IPS-18c (cell line): ENCODE measurements around the gene DUSP7.

Experiments used
- H3K4me3 ChIP-seq: 2 replicates; pipeline ENCODE4 v1.7.0; 2013; ENCODE audit warnings: low read depth, mild to moderate bottlenecking, low read length, moderate library complexity; ENCODE audit not compliant: insufficient read depth
- H3K9me3 ChIP-seq: one replicate; pipeline ENCODE4 v1.6.1; 2013; ENCODE audit warnings: mild to moderate bottlenecking, low read length, moderate library complexity; ENCODE audit not compliant: control insufficient read depth, insufficient read depth

DUSP7 gene

GRCh38 chr3:52088445-52089367 lies 32.3 kb upstream of the DUSP7 start:
- H3K9me3 ChIP-seq = no peaks in the 10 kb centered on the region
- no peak overlapping the region for H3K4me3 ChIP-seq

DNA sequence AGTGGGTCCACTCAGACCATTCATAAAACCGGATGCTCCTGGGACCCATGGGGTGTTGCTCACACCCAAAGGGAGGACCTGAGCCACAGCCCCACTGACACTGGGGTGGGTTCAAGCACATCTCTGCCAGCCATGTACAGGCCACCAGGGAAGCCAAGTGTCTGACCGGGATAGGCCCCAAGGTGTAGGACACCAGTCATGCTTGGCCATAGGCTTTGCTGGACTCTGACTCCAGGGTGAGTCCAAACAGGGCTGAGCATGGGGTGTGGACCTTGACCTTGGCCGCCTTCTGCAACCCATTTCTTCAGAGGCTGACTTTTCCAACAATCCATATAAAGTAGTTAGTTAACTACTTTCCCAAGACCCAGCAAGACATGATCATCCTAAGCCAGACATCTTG lies 31.4 kb upstream of the DUSP7 start:
- Histone ChIP-seq H3K4me3 (no peak overlapping the region), H3K9me3 (no peaks in the 10 kb centered on the region)

- H3K4me3 ChIP-seq = no peak overlapping the region
- no peaks in the 10 kb centered on the region for H3K9me3 ChIP-seq
Observed at GRCh38 chr3:52086976-52087663, 30.7 kb upstream of the DUSP7 start.

DNA sequence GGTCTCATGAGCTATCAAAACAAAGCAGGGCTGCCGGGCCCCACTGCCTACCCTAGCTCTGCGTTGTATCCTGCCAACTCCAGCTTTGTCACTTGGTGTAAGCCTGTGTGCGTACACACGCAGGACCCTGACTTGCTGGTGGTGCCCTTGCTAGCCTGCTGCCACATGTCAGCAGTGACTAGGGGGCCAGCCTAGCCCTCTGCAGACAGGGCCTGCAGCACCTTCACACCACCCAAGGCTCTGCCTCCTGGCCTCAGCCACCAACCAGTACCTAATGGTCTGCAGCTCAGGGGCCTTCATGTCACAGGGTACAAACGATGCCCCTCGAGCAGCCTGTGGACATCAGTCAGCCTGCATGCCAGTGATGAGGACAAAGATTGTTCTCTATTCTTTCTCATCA lies 30.1 kb upstream of the DUSP7 start:
- Histone ChIP-seq H3K9me3 (no peaks in the 10 kb centered on the region), H3K4me3 (no peak overlapping the region)

GRCh38 chr3:52085681-52086282 lies 29.4 kb upstream of the DUSP7 start:
- no peak overlapping the region for H3K4me3 ChIP-seq
- H3K9me3 ChIP-seq = no peaks in the 10 kb centered on the region

- H3K4me3 ChIP-seq = no peak overlapping the region
- H3K9me3 ChIP-seq = no peaks in the 10 kb centered on the region
Observed at GRCh38 chr3:52084954-52085680, 28.7 kb upstream of the DUSP7 start.

GRCh38 chr3:52084216-52084945 lies 28.0 kb upstream of the DUSP7 start:
- no peak overlapping the region for H3K4me3 ChIP-seq
- no peaks in the 10 kb centered on the region for H3K9me3 ChIP-seq

GRCh38 chr3:52083556-52084087 lies 27.3 kb upstream of the DUSP7 start:
- no peak overlapping the region for H3K4me3 ChIP-seq

DNA sequence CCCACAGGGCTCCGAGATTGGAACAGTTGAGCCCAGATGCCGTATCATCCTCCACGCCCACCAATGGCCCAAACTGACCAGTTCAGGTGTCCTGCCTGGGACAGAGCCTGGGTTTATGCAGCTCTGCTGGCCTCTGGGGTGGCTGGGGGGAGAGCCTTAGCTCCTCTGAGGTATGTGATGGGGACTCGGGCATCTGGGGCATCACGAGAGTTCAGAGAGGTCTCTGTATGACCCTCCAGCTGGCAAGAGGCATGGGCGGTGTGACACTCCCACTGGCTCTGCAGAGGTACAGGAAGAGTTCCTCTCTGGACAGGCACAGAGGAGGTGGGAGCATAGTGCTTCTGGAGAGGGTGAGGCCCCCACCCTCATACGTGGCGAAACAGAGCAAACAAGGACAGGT lies 26.6 kb upstream of the DUSP7 start:
- H3K9me3 ChIP-seq = no peaks in the 10 kb centered on the region
- H3K4me3 ChIP-seq = no peak overlapping the region

More at GRCh38 chr3:52083556-52084087, 27.3 kb upstream of the DUSP7 start:
- no peaks in the 10 kb centered on the region for H3K9me3 ChIP-seq

DNA sequence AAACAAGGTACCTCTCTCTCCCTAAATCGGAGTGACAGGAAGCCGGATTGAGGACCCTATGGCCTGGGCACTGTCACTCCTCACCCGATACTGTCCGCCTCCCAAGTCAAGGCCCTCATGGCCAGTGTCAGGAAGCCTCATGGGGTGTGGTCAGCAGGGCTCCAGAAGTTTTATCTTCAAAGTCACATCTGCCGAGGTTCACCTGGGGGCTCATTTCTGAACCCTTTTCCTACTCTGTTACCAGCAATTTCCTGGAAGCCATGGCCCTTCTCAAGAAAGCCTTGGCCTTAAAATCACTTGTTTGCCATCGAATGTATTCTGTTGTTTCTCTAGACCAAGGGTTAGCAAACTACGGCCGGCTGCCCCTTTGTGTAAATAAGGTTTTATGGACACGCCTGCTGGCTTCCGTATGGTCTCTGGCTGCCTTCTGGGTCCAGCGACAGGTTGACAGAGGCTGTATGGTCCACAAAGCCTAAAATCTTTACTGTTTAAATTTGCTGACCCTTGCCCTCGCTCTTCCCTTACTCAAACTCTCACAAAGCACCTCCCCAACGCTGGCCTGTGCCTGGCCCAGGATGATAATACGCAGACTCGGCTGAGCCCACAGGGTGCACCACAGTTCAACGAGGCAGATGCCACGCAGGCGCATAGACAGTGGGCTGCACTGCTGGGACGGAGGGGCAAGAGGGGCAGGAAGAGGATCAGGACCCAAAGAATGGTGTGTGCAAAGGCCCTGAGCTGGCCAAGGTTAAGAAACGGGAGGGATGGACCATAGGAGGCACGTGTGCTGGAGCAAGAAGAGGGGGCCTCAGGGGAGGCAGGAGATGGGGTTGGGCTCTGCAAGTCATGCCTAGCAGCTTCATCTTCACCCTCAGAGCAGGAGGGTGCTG lies 24.7 kb upstream of the DUSP7 start:
- H3K4me3 ChIP-seq = no peak overlapping the region

GRCh38 chr3:52079958-52080357 lies 23.6 kb upstream of the DUSP7 start:
- no peak overlapping the region for H3K4me3 ChIP-seq
- H3K9me3 ChIP-seq = no peaks in the 10 kb centered on the region

More for the DNA sequence above, 24.7 kb upstream of the DUSP7 start:
- no peaks in the 10 kb centered on the region for H3K9me3 ChIP-seq

GRCh38 chr3:52078781-52079560 lies 22.6 kb upstream of the DUSP7 start:
- Histone ChIP-seq H3K4me3 (no peak overlapping the region), H3K9me3 (no peaks in the 10 kb centered on the region)

GRCh38 chr3:52077925-52078324 lies 21.6 kb upstream of the DUSP7 start:
- Histone ChIP-seq H3K9me3 (no peaks in the 10 kb centered on the region), H3K4me3 (no peak overlapping the region)

DNA sequence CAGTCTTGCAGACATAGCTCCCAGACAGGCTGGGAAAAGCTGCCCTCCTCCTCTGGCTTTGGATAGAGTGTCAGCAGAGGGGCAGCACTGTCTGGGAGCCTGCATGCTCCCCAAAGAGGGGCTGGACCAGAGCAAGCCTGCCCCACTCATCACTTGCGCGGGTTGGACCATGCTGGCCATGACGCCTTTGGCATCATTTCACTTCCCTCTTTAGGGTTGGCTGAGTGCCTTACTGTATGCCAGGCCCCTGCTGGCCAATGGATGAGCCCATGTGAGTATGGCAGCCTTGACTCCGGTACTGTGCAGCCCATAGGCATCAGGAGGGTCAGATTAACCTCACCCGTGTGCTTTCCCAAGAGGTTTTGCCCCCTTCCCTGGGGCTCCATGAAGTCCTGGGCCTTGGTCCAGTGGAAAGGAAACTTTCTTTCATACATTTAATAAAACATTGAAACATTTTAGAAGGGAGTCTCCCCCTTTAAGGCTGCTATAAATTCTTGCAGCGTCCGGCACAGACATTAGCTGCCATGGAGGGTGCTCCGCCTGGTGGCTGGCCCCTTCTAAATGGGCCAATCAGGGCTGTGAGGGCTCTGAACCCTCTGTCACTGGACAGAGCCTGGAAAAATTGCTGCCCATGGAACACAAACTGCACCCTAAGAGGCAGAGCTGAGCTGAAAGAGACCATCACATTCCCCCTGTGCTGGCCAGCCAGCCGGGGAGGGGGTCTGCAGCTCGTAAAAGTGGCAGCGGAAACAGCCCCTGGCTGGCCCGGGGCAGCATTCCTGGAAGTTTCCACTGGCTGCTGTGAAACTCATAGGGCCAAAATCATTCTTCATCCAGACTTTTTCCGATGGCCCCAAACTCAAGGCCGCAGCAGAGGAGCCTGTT lies 20.8 kb upstream of the DUSP7 start:
- no peak overlapping the region for H3K4me3 ChIP-seq
- no peaks in the 10 kb centered on the region for H3K9me3 ChIP-seq
